HepG2 (cell line): Measurements from ENCODE around the gene ZNF783. TPM values are rescaled to one million over a fixed set of nuclear protein-coding genes. Genes with fewer than 3 reads are reported as not detected.

ENCODE experiments used
- ATAC-seq: fragments of 200-7000 bp; cut with Tn5 transposase; 3 replicates; pipeline ENCODE4 v1.9.1; 2020; ENCODE audit warnings: mild to moderate bottlenecking, moderate library complexity
- BruUV-seq: library from RNA; stranded (reverse); fragments of 400-500 nt; replicated peaks from 2 replicates; lab custom pipeline; 2021; lab: Mats Ljungman, UMichigan
- CTCF ChIA-PET: fragments of 300-600 bp; formaldehyde crosslinking; extraction: SDS; loops from one replicate; lab custom pipeline; 2021; ENCODE audit warnings: low total read pairs, inconsistent platforms, low intra/inter-chr PET ratio; lab: Yijun Ruan, JAX
- POLR2A ChIA-PET: fragments of 350-600 bp; sonication (Branson Sonifier 250); formaldehyde crosslinking; loops from one replicate; lab custom pipeline; 2020; ENCODE audit warnings: antibody characterized with exemption, inconsistent platforms; lab: Yijun Ruan, JAX
- DNase-seq: peaks from one replicate; pipeline ENCODE4 v3.0.0-alpha.2; 2015; ENCODE audit warnings: low spot score
- FAIRE-seq: peaks from 3 replicates; lab custom pipeline; 2011; peaks lifted over from hg19 to GRCh38; lab: Jason Lieb, UNC
- H2AFZ ChIP-seq: one replicate; pipeline ENCODE4 v1.6.1; 2011; ENCODE audit warnings: low read length, inconsistent platforms
- H3K27ac ChIP-seq: fragments of 300-600 bp; 3 replicates; pipeline ENCODE4 v1.8.0; 2011; ENCODE audit warnings: mixed run types, mild to moderate bottlenecking, mixed read lengths, low read length, inconsistent platforms; ENCODE audit not compliant: insufficient read depth; ENCODE audit errors: extremely low read length
- H3K27me3 ChIP-seq, 2 experiments: fragments of 200-600 bp in 1 of 2; 2 replicates in 1 of 2; 3 replicates in 1 of 2; pipeline versions ENCODE4 v1.6.0 to v1.8.0; 2011; ENCODE audit warnings: low read length in 2 of 2, mild to moderate bottlenecking in 2 of 2, moderate library complexity in 2 of 2, inconsistent platforms in 1 of 2; ENCODE audit not compliant: insufficient read depth in 2 of 2, control insufficient read depth in 1 of 2
- H3K36me3 ChIP-seq, 2 experiments: fragments of 200-600 bp in 1 of 2; replicated peaks in 1 of 2; 2 replicates in 1 of 2; 3 replicates in 1 of 2; pipeline versions ENCODE4 v1.5.1 to v1.8.0; 2011; ENCODE audit warnings: low read length in 2 of 2, inconsistent platforms in 1 of 2; ENCODE audit not compliant: insufficient read depth in 2 of 2, control insufficient read depth in 1 of 2
- H3K4me1 ChIP-seq: 2 replicates; pipeline ENCODE4 v1.5.1; 2012; ENCODE audit warnings: low read length, inconsistent platforms; ENCODE audit not compliant: insufficient read depth
- H3K4me2 ChIP-seq: 2 replicates; pipeline ENCODE4 v1.6.0; 2011; ENCODE audit warnings: low read depth, low read length, inconsistent platforms
- H3K4me3 ChIP-seq, 3 experiments: fragments of 200-600 bp in 1 of 3; sonication (generic), shearing (Covaris generic) in 1 of 3; replicated peaks in 1 of 3; 2 replicates each; pipeline ENCODE4 v1.5.1; 2011 to 2016; ENCODE audit warnings: low read length in 3 of 3, inconsistent platforms in 2 of 3, low read depth in 2 of 3, mild to moderate bottlenecking in 2 of 3, control low read depth in 1 of 3, mixed read lengths in 1 of 3; ENCODE audit not compliant: insufficient read depth in 1 of 3
- H3K79me2 ChIP-seq: one replicate; pipeline ENCODE4 v1.6.1; 2011; ENCODE audit warnings: low read length, inconsistent platforms; ENCODE audit not compliant: insufficient read depth
- H3K9ac ChIP-seq: 2 replicates; pipeline ENCODE4 v1.6.0; 2011; ENCODE audit warnings: mild to moderate bottlenecking, low read depth, low read length, inconsistent platforms; ENCODE audit not compliant: insufficient read depth
- H3K9me3 ChIP-seq: 2 replicates; pipeline ENCODE4 v1.5.1; 2012; ENCODE audit warnings: mild to moderate bottlenecking, low read length
- H4K20me1 ChIP-seq: 2 replicates; pipeline ENCODE4 v1.6.0; 2011; ENCODE audit warnings: inconsistent platforms, mild to moderate bottlenecking, low read length, moderate library complexity; ENCODE audit not compliant: insufficient read depth
- AGO2 ChIP-seq: fragments of 200-400 bp; formaldehyde crosslinking; optimal IDR thresholded peaks from 2 replicates; pipeline ENCODE3; 2017; ENCODE audit warnings: mild to moderate bottlenecking, low read depth, low read length, moderate library complexity
- ZNF24 ChIP-seq: fragments of 450-650 bp; IDR thresholded peaks from 2 replicates; pipeline ENCODE4 v1.6.1; 2017; ENCODE audit warnings: antibody characterized with exemption, mild to moderate bottlenecking
- ZNF619 ChIP-seq: sonication (generic); formaldehyde crosslinking; IDR thresholded peaks from 2 replicates; pipeline ENCODE4 v1.4.0; 2020; ENCODE audit warnings: mild to moderate bottlenecking, missing genetic modification reagents
- WGBS: methylation state at CpG from one replicate; pipeline ENCODE4 v1.1.6; 2017; ENCODE audit warnings: low lambda C conversion rate; 5-methylcytosine and 5-hydroxymethylcytosine counted together
- in situ Hi-C: cut with HindIII; loops from 2 replicates; pipeline ENCODE4 v1.10.0; 2017; ENCODE audit warnings: low pct_unique_long_range_greater_than_20kb; ENCODE audit not compliant: extremely low pct_ligation_motif_present
- intact Hi-C: fragments of 100-400 bp; cut with micrococcal nuclease; formaldehyde crosslinking; loops from one replicate; pipeline ENCODE4 v1.10.0; 2022; ENCODE audit not compliant: unreplicated experiment
- polyA plus RNA-seq, 8 experiments: library from polyadenylated mRNA; depleted of rRNA in 3 of 8; stranded (reverse) in 7 of 8; unstranded in 1 of 8; fragments of >200 nt; fragmentation: Illumina TruSeq in 4 of 8; extraction: Trizol in 4 of 8; gene quantifications; 2 replicates each; pipeline versions ENCODE4 v1.2.1 to v1.2.3, GENCODE V29; 2011 to 2016; ENCODE audit warnings: low read depth in 4 of 8, missing spikeins in 1 of 8, mixed read lengths in 1 of 8; ENCODE audit not compliant: insufficient read depth in 1 of 8
- total RNA-seq, 5 experiments: library from RNA; depleted of rRNA; stranded (reverse); fragments of >200 nt; fragmentation: Illumina TruSeq; extraction: Trizol; gene quantifications; 2 replicates each; pipeline ENCODE4 v1.2.3, GENCODE V29; 2016; ENCODE audit warnings: low read depth in 1 of 5
- TF ChIP-seq, protein P1 (sequence below): IDR thresholded peaks from 2 replicates; pipeline ENCODE4 v1.6.1; 2016; ENCODE audit warnings: missing biosample characterization, missing genetic modification reagents, low read depth
- TF ChIP-seq, protein P2 (sequence below): sonication (generic); formaldehyde crosslinking; IDR thresholded peaks from 2 replicates; pipeline ENCODE4 v1.4.0; 2020; ENCODE audit warnings: missing genetic modification reagents

Gene ZNF783
- total and polyA plus RNA-seq, 2 of the 13 experiments (the other 11 are each of a cell fraction or from before 2014, with no cell fraction given), result 4.1 to 5.2 TPM

DNA sequence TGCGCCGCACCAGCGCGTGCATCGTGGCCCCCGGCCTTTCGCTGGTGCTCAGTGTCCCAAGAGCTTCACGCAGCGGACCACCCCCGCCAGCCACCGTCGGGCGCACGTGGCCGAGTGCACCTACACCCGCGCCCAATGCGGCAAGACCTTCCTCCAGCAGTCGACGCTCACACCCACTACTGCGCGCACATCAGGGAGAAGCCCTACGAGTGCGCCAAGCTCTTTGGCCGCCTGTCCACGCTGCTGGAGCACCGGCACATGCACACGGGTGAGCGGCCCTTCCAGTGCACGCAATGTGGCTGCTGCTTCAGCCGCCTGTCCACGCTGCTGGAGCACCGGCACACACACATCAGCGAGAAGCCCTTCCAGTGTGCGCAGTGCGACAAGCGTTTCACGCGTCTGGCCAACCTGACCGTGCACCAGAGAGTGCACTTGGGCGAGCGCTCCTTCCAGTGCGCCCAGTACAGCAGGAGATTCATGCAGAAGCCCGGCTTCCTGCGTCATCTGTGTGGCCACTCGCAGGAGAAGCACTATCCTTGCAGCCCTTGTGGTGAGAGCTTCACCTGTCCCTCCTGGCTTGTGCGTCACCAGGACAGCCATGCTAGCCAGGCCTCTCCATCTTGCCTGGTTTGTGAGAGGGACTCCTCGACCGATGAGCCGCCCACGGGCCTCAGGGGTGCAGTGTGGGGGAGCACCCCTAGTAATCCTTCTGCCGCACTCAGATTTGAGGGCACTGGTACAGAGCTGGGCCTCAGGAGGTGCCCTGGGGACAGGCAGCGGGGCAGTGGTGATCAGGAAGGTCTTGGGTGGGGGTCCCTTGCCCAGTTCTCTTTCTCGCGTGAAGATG lies 32.9 kb downstream of the ZNF783 start:
- Histone ChIP-seq H3K27me3 (no peaks in the 10 kb centered on the region), H3K4me2 (no peak overlapping the region), H4K20me1 (no peaks in the 10 kb centered on the region), H3K27ac (no peak overlapping the region), H3K79me2 (no peaks in the 10 kb centered on the region), H3K36me3 (peaks cover 0 to 2% of the 10 kb centered on the region in 2 experiments; a peak in 2 of 5 replicates), H3K4me1 (no peaks in the 10 kb centered on the region), H3K9me3 (no peaks in the 10 kb centered on the region), H3K9ac (no peak overlapping the region), H3K4me3 (no peak overlapping the region), H2AFZ (no peak overlapping the region)
- ATAC-seq, result no peak
- intact Hi-C loops (no loop called here), in situ Hi-C loops (no loop called here)
- POLR2A ChIA-PET, result no interaction called here
- TF ChIP-seq AGO2, result peak; percentile 18
- TF ChIP-seq, protein P1, sequence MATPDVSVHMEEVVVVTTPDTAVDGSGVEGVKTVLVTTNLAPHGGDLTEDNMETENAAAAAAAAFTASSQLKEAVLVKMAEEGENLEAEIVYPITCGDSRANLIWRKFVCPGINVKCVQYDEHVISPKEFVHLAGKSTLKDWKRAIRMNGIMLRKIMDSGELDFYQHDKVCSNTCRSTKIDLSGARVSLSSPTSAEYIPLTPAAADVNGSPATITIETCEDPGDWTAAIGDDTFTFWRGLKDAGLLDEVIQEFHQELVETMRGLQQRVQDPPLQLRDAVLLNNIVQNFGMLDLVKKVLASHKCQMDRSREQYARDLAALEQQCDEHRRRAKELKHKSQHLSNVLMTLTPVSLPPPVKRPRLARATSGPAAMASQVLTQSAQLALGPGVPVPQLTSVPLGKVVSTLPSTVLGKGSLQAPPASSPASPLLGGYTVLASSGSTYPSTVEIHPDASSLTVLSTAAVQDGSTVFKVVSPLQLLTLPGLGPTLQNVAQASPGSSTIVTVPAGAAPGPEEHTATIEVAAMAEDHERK, result no peak
- TF ChIP-seq ZNF24, result no peak
- TF ChIP-seq, protein P2, sequence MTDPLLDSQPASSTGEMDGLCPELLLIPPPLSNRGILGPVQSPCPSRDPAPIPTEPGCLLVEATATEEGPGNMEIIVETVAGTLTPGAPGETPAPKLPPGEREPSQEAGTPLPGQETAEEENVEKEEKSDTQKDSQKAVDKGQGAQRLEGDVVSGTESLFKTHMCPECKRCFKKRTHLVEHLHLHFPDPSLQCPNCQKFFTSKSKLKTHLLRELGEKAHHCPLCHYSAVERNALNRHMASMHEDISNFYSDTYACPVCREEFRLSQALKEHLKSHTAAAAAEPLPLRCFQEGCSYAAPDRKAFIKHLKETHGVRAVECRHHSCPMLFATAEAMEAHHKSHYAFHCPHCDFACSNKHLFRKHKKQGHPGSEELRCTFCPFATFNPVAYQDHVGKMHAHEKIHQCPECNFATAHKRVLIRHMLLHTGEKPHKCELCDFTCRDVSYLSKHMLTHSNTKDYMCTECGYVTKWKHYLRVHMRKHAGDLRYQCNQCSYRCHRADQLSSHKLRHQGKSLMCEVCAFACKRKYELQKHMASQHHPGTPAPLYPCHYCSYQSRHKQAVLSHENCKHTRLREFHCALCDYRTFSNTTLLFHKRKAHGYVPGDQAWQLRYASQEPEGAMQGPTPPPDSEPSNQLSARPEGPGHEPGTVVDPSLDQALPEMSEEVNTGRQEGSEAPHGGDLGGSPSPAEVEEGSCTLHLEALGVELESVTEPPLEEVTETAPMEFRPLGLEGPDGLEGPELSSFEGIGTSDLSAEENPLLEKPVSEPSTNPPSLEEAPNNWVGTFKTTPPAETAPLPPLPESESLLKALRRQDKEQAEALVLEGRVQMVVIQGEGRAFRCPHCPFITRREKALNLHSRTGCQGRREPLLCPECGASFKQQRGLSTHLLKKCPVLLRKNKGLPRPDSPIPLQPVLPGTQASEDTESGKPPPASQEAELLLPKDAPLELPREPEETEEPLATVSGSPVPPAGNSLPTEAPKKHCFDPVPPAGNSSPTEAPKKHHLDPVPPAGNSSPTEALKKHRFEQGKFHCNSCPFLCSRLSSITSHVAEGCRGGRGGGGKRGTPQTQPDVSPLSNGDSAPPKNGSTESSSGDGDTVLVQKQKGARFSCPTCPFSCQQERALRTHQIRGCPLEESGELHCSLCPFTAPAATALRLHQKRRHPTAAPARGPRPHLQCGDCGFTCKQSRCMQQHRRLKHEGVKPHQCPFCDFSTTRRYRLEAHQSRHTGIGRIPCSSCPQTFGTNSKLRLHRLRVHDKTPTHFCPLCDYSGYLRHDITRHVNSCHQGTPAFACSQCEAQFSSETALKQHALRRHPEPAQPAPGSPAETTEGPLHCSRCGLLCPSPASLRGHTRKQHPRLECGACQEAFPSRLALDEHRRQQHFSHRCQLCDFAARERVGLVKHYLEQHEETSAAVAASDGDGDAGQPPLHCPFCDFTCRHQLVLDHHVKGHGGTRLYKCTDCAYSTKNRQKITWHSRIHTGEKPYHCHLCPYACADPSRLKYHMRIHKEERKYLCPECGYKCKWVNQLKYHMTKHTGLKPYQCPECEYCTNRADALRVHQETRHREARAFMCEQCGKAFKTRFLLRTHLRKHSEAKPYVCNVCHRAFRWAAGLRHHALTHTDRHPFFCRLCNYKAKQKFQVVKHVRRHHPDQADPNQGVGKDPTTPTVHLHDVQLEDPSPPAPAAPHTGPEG, result no peak
- TF ChIP-seq ZNF619, result no peak
- no peak for DNase-seq
- BruUV-seq, result no TSS peak
- no peak for FAIRE-seq
- WGBS, result over 99% methylated on average over 23 of the region's 55 CpGs
- CTCF ChIA-PET, result no interaction called here
